GM04504 (cell line): Measurements from ENCODE around the gene MCM7.

ENCODE experiments used
- DNase-seq: peaks from one replicate; pipeline ENCODE4 v3.0.0-alpha.2; 2012; ENCODE audit warnings: low read depth

MCM7 gene

GRCh38 chr7:100071018-100071723 lies 30.0 kb downstream of the MCM7 start:
- DNase-seq, result no peak

DNA sequence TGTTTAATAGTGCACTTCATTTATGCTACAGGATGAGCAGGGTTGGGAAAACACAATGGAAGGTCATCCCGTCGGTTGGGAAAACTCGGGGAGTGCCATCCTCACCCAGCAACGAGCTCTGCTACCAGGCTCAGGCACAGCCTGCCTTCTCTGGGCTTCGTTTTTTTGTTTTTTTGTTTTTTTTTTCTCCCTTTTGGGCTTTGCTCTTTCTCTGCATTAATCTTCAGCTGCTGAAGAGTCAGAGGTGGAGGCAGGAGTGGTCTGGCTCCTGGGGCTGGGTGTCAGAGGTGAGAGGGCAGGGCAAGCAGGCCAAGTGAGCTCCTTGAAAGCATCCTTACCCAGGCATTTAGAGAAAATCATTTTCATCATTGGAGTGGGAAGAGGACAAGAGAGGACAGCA lies 31.2 kb downstream of the MCM7 start:
- DNase-seq, result no peak

DNA sequence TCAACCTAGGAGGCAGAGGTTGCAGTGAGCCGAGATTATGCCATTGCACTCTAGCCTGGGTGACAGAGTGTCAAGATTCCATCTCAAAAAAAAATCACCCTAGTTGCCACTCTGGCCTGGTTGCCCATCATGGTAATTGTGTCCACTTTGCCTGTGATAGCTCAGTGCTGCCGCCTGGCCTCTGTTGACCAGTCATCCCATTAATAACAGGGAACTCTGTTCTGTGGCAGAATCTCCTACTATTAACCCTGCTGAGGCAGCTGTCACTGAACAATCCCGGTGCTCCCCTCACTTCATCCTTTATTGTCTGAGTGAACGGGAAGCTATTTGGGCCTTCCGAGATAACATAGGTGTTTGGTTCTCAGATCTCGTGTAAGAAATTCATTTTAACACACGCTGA lies 34.2 kb downstream of the MCM7 start:
- no peak for DNase-seq

DNA sequence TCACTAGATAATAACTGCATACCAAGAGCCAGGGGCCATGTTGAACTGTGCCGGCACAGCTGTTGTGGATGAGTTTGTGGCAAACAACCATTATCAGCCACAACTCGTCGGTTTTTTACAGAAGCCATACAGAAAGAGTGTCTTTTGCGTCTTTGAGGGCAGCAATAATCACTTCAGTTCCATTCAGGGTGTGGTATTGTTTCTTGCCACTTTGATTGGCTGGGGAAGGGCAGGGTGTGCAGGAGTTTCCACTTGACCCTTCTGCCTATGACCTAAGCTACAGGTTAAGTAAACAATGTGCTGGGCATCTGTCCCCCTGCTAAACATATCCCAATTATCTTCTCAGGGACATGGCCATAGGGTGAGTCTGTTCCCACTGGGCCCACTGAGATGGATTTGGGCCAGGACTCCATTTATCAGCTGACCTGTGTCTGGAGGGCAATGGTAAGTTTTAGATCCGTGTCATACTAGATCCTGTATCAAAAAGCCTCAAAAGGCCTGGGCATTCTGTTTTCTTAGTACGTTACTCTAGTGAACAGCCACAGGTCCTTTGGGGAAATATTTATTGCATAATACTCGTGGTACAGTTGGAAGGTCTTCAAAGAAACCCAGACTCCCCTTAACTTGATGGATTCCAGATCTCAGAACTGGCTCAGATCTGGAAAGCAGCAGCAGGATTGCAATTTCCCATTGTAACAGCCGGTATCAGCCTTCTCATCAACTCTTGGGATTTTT lies 35.6 kb downstream of the MCM7 start:
- peak; percentile 72 for DNase-seq

DNA sequence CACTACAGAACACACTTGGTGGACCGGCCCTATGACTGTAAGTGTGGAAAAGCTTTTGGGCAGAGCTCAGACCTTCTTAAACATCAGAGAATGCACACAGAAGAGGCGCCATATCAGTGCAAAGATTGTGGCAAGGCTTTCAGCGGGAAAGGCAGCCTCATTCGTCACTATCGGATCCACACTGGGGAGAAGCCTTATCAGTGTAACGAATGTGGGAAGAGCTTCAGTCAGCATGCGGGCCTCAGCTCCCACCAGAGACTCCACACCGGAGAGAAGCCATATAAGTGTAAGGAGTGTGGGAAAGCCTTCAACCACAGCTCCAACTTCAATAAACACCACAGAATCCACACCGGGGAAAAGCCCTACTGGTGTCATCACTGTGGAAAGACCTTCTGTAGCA lies 37.0 kb downstream of the MCM7 start:
- DNase-seq, result no peak

GRCh38 chr7:100063376-100063775 lies 37.8 kb downstream of the MCM7 start:
- no peak for DNase-seq

DNA sequence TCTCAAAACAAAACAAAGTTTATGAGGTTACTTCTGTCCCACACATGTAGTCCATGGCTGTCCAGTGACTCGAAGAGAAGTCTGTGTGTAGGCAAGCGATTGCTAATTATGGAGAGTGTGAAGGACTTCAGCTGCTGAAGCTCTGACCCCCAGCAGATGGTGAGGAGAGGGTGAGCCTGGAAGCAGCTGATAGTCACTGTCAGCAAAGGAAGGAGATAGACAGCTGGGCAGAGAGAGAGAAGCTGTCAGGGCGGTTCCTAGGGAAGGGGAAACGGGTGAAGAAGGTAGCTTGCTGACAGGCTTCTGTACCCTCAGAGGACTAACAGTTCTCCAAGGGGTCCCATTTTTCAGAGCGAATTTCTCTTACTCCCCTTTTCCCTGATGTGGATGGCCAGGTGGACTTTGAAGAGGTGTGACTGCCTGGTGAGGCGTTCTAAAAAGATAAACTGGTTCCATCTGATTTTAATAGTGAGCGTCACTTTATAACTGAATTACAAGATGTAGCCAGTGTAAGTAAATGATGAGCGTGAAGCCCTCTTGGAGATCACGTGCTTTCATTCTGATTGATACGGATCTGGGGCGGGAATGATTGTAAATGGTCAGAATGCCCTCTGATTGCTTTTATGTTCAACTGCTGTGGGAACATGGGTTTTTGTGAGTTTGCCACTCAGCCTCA lies 39.5 kb downstream of the MCM7 start:
- no peak for DNase-seq

- DNase-seq, result no peak
Observed at GRCh38 chr7:100059251-100059739, 41.9 kb downstream of the MCM7 start.

DNA sequence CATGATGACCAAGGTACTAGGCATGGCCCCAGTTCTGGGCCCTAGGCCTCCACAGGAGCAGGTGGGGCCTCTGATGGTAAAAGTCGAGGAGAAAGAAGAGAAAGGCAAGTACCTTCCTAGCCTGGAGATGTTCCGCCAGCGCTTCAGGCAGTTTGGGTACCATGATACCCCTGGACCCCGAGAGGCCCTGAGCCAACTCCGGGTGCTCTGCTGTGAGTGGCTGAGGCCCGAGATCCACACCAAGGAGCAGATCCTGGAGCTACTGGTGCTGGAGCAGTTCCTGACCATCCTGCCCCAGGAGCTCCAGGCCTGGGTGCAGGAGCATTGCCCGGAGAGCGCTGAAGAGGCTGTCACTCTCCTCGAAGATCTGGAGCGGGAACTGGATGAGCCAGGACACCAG lies 44.2 kb downstream of the MCM7 start:
- DNase-seq, result no peak

- no peak for DNase-seq
Observed at GRCh38 chr7:100053215-100053614, 48.0 kb downstream of the MCM7 start.

DNA sequence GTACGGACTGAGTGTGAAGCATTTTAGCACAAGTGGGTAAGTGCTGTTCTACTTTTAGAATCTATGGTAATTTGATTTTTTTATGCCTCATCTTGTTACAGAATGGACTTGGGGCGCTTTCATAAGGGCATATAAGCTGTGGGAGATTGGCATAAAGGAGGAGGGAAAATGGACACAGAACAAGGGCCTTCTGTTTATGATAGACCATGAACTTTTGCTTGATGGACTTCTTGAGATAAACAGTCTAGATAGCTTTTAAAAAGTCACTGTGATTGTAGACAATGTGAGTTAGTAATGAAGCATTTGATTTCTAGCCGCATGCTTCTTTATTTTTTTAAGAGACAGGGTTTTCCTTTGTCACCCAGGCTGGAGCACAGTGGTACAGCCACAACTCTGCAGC lies 49.6 kb downstream of the MCM7 start:
- DNase-seq, result no peak

GRCh38 chr7:100049441-100050291 lies 51.5 kb downstream of the MCM7 start, which contains the start of gene ZSCAN21:
ZSCAN21 (plus strand) TSS chr7:100049774; CDS start chr7:100057007, 7,233 bp downstream.
- DNase-seq, result peak; percentile 51

GRCh38 chr7:100048680-100049079 lies 52.5 kb downstream of the MCM7 start:
- DNase-seq, result no peak

- no peak for DNase-seq
Observed at GRCh38 chr7:100044718-100045117, 56.5 kb downstream of the MCM7 start.
